AG04449 (cell line): ENCODE data around the gene ERBB4.

Experiments used
- CTCF ChIA-PET: fragments of 350-600 bp; formaldehyde crosslinking; extraction: SDS; loops from one replicate; lab custom pipeline; 2021; ENCODE audit warnings: antibody characterized with exemption; lab: Yijun Ruan, JAX
- POLR2A ChIA-PET: fragments of 400-600, 350-600 bp; formaldehyde crosslinking; extraction: SDS; loops from one replicate; lab custom pipeline; 2020; ENCODE audit warnings: antibody characterized with exemption, inconsistent platforms; lab: Yijun Ruan, JAX
- DNase-seq: peaks from one replicate; pipeline ENCODE4 v3.0.0-alpha.2; 2010; ENCODE audit warnings: low read depth, low spot score
- H3K4me3 ChIP-seq: 2 replicates; pipeline ENCODE4 v1.5.1; 2011; ENCODE audit warnings: low read depth, mild to moderate bottlenecking, control low read depth, low read length
- CTCF ChIP-seq: IDR thresholded peaks from one replicate; pipeline ENCODE4 v1.5.1; 2011; ENCODE audit warnings: mild to moderate bottlenecking, moderate library complexity, low read length, control low read depth, inconsistent platforms; ENCODE audit not compliant: insufficient read depth; ENCODE audit errors: missing control alignments

Gene ERBB4

GRCh38 chr2:212454149-212454548, 84.5 kb downstream of the ERBB4 start:
- no peak for TF ChIP-seq CTCF
- DNase-seq = no peak
- POLR2A ChIA-PET = no interaction called here
- H3K4me3 ChIP-seq = no peak overlapping the region
- CTCF ChIA-PET = no interaction called here

GRCh38 chr2:212451786-212452231, 86.8 kb downstream of the ERBB4 start:
- ChIA-PET CTCF (no interaction called here), POLR2A (no interaction called here)
- no peak for TF ChIP-seq CTCF
- DNase-seq = peak; percentile 9
- no peak overlapping the region for H3K4me3 ChIP-seq

- POLR2A ChIA-PET = no interaction called here
- no peak overlapping the region for H3K4me3 ChIP-seq
- CTCF ChIA-PET = no interaction called here
- DNase-seq = no peak
- no peak for TF ChIP-seq CTCF
Measured at GRCh38 chr2:212448698-212449097, 89.9 kb downstream of the ERBB4 start.

- ChIA-PET POLR2A (no interaction called here), CTCF (no interaction called here)
- DNase-seq = no peak
- no peak for TF ChIP-seq CTCF
- H3K4me3 ChIP-seq = no peak overlapping the region
Measured at GRCh38 chr2:212441821-212442220, 96.8 kb downstream of the ERBB4 start.

GRCh38 chr2:212441141-212441540, 97.5 kb downstream of the ERBB4 start:
- no peak overlapping the region for H3K4me3 ChIP-seq
- POLR2A ChIA-PET = no interaction called here
- DNase-seq = no peak
- TF ChIP-seq CTCF = no peak
- CTCF ChIA-PET = no interaction called here

GRCh38 chr2:212428681-212429478, 109.7 kb downstream of the ERBB4 start:
- no peak overlapping the region for H3K4me3 ChIP-seq
- ChIA-PET POLR2A (no interaction called here), CTCF (no interaction called here)
- no peak for DNase-seq
- TF ChIP-seq CTCF = no peak
